NCI-H1694 treated with DMSO at 0.1 percent for 48 hours (cell line): Measurements from ENCODE around the gene SGIP1.
"Not testable (repeated sequence)": the region's sequence is repeated elsewhere in the genome, so short reads cannot be mapped to it uniquely, and the experiment has no call there.

Experiments
- DNase-seq: peaks from one replicate; lab custom pipeline; 2025; lab: John Stamatoyannopoulos, UW

The SGIP1 gene

DNA sequence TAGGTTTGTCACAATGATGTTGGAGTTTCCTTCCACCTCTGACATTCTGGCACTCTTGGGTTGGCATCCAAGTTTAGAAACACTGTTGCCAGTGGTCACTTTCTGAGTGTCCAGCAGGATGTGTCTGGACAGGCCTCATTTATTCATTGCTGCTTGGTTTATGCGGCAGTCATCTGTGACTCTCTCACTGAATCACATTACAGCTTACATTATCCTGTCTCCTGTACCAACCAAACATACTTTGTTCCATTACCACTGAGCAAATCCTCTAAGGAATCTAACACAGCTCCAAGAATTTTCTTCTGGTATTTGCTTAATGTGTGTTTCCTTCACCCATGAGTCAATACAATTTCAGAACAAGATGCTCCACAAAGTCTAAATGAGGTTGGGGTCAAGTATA lies 19.9 kb downstream of the SGIP1 start:
- no peak for DNase-seq

DNA sequence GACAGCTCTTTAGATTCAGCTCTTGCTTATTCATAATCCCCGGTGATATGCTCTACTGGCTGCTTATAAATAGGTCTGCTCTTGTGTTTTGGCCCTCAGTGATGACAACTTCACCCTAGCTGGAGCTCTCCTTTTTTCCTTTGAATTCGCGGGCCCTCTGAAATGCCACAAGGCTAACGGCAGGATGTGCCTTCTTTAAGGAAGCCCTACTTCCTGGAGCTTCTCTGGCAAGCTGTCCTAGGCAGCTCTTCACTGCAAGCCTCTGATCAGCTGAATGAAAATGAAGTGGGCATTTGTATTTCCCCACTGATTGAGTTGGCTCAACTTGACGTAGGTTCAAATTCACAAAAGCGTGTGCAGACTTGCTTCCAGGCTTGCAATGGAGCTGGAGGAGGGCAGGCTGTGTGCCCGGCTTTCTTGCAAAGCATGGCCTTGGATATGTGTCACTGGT lies 22.2 kb downstream of the SGIP1 start:
- DNase-seq = no peak

DNA sequence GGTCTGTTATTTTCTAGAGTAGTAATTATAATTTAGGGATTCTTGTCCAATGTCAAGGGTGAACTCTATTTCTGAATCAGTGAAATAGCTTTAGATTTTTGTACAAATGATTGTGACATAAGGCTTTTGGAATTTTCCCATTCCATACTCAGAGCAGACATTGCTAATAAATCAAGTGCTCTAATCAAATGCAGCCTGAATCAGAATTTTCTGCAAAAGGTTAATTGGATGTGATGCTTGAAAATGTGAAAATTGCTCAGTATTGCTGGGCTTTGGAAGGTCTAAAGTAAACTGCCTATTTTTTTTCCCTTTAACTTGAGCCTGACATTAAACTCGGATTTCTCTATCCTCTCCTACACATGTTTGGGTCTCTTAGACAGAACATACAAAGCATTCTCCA lies 23.2 kb downstream of the SGIP1 start:
- no peak for DNase-seq

DNA sequence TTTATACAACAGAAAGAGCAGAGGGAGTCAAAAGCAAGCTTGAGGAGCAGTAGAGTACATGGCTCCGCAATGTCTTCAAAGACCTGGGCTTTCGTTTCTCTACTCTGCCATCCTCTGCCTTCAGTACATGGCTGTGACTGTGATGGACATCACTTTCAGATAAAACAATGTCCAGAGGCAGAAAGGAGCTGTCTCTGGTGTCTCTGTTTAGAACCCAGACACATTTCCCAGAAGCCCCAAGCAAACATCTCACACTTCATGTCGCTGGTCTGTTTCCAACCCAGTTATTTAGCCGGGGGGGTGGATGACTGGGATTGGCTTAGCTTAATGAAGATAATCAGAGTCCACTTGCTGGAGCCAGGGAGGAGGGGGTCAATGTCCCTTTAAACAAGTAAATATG lies 25.6 kb downstream of the SGIP1 start:
- no peak for DNase-seq

DNA sequence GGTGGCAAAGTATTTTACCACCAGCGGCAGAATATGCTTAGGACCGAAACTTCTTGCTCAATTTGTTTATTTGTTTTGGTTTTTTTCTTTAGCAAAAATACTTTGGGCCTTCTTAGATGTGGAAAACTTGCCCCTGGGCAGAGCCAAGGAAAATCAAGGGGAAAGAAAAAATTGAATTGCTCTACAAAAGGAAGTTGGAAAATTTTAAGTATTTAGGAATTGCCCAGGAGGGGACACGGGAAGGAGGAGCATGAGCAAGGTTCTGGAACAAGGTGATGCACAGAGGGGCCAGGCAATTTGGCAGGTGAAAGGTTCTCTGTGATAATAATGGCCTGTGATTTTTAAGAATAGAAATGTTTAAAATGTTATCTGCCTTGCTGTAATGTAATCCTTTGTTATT lies 28.6 kb downstream of the SGIP1 start:
- no peak for DNase-seq

DNA sequence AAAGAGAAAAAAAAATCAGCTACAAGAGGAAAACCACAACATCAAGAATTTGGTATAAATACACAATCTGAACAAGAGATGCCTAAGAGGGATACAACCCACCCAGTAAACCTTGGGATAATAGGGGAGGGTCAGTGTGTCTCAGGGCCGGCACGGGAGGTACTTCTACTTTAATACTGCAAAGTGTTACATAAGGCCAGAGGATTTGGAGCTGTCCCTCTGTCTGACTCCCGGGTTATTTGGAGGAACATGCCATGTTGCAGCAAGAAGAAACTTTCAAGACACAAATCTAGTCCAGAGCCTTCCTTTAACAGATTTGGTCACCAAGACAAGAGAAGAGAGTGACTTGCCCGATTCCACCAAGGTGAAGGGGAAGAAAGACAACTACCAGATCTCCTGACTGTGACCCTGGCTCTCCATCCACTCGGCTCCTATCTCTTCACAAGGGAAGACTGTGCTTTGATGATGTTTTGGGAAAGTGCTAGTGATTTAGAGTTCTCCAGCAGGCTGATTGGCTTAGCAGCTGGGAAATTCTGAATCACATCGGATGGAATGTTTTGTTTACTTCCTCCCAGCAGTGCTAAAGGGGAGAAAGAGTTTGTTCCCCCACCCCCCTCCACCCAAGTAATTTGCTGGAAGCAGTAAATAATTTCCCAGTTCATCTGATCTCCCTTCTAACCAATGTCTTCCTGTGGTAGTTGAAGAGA lies 29.3 kb downstream of the SGIP1 start:
- no peak for DNase-seq

DNA sequence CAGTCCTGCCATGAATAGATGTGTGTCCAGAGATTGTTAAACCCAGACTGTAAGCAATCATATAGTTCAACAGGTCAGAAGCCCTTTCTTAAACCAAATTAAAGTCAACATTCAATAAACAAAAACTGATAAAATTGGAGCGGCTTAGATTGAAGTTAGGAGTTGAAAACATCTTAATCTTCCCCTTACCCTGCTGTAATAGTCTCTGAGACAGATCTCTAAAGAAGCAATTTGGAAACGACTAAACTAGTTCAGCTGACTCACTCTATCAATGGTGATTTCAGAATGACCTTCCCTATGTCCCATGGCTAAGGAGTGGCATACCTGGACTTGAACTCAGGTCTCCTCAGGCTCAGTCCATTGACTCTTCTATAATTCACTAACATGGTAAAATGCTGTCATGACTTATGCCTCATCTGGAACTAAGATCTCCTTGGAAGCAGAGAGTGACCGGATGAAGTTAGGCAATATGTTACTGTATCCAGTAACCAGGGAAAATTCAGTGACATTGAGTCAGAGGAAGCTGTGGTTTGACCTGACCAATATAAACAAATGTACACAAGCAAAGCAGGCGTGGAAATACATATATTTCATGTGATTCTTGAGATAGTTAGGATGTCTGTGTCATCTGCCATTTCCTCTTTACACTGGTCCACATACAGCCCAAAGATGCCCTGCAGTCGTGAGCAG lies 30.1 kb downstream of the SGIP1 start:
- no peak for DNase-seq

DNA sequence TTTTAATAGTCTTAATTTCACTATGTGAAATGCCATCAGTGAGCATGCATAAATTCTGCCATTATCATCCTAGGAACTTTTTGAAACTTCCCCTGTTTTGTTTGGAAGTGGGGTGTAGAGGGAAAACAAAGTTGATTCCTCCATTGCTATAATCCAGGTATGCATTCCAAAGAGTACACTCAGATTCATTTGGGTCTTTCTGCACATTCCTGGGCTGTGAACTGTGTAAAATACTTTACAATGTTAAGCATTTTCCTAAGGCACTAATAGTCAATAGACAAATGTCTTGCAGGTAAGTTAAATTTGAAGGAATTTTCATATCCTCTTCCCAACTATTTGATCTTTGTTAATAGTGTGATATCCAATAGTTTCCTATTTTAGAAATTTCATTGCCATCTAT lies 36.2 kb downstream of the SGIP1 start:
- DNase-seq = no peak

DNA sequence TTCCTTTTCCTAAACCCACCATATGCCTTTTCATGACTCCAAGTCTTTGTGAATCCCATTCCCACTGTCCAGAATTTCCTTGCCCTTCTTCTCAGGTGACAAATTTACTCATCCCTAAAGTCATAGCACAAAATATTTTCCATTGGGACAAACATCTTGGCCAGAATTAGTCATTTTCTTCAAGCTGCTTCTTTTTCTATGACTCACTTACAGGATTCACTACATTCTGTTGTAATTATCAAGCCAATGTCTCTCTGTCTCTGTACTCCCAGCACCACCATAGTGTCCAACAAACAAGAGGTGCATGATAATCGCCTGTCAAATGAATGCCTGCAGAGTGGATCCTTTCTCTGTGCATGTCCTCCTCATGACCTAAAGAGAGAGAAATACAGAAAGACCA lies 37.8 kb downstream of the SGIP1 start:
- no peak for DNase-seq

DNA sequence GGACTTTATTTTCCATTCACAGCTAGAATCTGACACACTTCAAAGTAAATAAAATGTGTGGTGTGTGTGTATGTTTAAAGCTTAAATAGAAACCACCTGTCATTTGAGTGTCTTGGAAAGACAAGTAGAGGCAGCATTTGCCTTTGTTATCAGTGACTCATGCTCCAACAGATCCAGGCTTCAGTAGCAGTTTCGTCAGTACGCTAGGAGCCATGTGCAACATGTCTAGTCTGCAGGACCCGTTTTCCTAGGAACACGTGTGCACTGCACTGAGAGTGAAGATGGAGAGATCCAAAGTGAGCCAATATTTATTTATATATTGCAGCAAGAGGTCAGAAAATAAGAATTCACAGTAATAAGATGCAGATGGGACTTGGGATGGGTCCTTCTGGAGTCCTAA lies 41.8 kb downstream of the SGIP1 start:
- DNase-seq = no peak

DNA sequence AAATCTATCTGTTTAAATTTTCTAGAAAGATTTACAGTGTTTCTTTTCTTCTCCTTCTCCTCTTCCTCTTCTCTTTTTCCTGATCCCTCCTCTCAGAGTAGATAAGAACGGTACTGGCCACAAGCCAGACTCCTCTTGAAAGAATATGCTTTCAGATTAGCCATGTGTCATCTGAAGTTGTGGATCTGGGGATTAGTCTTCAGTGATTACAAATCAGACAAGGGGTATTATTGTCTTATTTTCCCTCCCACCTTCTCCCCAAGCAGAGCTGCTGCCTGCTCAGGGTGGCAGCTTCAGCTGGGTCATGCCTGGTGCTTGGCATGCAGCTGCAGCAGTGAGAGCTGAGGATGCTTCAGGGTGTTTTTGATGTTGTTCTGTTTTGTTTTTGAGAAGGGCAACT lies 42.7 kb downstream of the SGIP1 start:
- no peak for DNase-seq

DNA sequence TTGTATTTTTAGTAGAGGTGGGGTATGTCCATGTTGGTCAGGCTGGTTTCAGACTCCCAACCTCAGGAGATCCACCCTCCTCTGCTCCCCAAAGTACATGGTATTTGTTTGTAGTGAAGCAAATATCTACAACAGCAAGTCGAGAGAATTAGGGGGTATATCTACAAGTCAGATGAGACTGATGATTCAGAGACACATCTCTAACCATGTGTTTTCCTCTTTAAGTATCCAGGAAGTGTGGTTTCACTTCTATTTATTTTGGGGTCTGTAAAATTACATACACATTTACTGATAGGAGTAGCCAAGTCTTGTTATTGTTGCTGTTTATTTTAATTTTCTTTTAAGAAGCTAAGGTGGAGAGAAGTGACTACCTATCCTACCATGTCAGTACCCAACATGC lies 44.9 kb downstream of the SGIP1 start:
- no peak for DNase-seq

DNA sequence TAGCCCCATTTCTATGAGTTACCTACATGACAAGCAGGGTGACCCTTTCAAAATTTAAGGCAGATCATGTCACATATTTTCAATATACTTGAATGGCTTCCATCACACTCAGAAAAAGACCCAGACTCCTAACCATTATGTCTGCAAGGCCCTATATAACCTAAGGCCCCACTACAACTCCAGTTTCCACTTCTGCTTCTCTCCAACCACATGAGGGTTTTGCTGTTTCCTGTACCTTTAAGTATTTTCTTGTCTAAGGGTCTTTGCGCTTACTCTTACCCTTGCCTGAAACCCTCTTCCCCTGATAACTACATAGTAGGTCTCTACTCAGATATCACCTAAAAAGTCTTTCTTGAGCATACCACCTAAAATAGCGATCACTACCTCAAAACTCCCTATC lies 46.1 kb downstream of the SGIP1 start:
- no peak for DNase-seq

DNA sequence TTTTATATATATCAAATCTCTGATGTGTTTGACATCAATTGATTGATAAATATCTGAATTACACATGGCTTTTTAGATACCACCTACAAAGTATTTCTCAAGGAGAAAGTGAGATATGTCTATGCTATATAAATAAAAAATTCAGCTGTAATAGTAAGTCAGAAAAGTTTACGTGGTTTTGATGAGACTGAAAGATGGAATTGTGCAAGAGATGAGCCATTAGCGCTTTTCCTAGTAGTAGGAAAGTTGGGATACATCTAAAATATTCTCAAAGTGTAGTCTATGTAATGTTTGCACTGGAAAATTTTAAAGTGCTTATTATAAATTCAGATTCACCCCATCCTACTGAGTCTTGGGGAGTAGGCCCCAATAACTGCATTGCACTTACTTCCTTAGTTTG lies 49.1 kb downstream of the SGIP1 start:
- DNase-seq = no peak

DNA sequence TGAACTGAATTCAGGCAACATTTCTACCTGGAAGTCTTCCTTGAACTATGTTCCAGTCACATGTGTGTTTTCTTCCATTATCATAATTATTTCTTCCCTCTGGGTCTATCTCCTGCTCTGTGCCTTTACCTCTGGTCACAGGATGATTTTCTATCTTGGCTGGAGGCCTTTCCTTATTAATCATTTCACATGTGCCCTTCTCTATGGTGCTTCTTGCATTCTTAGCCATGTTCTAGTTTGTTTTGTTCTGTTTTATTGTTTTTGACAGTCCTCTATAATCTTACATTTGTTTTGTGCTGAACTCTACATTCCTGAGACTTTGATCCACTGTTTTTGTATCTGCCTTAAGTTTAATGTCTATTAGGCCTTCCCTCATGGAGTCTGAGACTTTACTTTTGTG lies 51.0 kb downstream of the SGIP1 start:
- no peak for DNase-seq

DNA sequence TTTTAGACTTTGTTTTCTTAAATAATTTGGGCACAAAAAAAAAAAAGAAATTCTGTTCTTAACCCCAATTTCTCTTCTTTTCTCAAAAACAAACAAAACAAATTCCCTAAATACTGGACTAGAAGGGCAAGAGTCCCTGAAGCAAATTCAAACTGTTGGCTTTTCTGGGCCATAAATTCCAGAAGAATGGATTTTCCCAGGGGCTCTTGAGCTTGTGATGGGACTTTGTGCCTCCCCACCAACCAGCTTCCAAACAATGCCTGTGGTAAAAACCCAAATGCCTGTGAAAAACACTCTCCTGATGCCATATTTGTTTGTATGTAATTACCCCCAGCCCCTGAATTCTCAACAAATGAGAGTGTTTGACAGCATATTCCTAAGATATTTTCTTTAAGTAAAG lies 55.4 kb downstream of the SGIP1 start:
- DNase-seq = no peak

DNA sequence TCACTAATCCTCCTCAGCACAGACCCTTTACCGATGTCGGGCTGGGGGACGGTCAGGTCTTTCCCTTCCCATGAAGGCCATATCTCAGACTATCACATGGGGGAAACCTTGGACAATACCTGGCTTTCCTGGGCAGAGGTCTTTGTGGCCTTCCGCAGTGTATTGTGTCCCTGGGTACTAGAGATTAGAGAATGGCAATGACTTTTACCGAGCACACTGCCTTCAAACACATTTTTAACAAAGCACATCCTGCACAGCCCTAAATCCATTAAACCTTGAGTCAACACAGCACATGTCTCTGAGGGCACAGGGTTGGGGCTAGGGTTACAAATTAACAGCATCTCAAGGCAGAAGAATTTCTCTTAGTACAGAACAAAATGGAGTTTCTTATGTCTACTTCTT lies 58.2 kb downstream of the SGIP1 start:
- not testable (repeated sequence) for DNase-seq

DNA sequence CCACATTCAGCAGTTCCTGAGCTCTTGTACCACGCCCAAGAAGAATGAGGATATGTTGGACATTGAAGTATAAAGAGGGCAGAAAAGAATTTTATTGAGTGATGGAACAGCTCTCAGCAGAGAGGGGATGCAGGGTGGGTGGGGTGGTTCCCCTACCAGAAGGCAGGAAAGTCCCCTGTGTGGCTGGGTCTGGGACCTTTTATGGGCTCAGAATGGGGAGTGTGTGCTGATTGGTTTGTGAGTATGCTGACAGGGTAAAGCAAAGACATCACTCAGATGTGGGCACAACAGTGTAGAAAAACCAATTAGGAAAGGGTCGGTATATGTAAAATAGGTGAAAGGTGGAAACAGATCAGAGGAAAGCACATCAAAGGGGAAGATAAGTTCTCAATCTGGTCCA lies 62.2 kb downstream of the SGIP1 start:
- no peak for DNase-seq

DNA sequence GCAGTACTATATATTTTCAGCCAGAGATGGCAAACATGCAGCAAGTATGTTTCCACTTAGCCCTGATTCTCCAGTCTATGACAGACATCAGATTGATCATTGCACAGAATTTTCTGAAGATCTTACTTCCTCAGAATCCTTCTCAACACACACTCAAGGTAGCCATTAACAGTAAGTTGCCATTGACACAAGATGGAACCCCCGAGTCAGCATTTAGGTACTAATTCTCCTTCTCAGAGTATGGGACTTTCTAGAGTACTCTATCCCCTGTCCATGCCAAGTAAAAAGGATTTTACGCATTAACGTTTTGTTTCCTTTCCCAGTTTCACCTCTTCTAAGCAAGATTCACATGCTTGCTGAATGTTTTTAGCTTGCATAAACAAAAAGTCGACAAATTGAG lies 63.5 kb downstream of the SGIP1 start:
- no peak for DNase-seq

DNA sequence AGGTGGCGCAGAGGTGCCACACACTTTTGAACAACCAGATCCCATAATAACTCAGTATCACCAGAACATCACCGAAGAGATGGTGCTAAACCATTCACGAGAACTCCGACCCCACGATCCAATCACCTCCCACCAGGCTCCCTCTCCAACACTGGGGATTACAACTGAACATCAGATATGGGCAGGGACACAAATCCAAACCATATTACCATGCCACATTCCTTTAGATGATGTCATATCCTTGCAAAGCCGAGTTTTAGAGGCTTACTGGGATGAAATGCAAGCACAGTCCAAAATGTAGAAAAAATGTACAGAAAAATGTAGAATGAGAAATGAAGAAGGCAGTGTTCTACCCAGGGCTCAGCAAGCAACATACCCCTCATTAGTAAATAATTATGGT lies 64.7 kb downstream of the SGIP1 start:
- no peak for DNase-seq

DNA sequence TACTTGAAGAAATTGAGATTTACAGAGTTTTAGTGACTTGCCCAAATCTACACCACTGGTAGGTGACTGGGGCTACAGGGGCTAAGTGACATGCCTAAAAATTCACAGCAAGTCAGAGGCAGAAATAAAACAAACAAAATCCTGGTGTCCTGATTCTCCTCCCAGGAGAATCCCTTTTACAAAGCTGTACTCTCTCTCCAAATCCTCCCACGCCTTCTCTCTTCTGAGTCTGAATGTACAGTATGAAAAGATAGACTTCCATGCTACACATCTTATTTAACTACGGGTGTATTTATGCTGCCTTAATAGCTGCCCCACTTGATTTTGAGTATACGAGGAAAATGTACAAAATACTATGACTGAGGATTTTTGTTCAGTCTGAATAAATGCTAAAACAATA lies 65.4 kb downstream of the SGIP1 start:
- no peak for DNase-seq

DNA sequence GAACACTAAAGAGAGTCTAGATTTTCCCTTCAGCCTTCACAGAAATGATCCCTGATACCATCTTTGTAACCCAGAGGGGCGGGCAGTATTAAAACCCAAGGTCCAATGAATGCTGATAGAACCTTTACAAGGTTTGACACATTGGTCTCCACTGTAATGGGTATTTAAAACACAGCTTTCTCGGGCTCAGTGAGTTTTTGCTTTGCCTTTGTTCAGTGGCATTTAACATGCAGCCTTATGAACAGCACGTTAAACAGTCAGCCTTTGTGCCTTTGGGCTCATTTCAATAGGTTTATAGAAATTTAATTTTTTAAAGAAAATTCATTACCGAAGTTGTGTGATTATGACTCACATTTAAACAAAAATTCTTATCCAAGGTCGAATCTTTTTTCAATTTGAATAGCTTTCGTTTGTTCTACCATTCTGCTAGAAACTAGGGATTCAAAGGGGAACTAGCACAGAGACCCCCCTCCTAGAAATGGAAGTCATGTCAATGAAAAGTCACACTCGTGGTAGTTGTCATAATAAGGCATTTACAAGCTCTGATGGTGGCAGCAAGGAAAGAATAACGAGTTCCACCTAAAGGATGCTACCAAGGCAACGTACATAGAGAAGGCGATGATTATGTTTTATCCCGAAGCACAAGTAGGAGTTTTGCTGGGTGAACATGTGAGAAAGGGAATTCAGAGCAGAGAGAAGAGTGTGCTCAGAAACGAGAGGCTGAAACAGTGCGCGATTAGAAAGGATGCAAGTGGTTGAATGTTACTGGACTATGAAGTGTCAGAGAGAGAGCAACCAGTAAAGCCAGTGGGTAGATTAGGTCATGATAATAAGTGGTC lies 66.2 kb downstream of the SGIP1 start:
- DNase-seq = no peak

DNA sequence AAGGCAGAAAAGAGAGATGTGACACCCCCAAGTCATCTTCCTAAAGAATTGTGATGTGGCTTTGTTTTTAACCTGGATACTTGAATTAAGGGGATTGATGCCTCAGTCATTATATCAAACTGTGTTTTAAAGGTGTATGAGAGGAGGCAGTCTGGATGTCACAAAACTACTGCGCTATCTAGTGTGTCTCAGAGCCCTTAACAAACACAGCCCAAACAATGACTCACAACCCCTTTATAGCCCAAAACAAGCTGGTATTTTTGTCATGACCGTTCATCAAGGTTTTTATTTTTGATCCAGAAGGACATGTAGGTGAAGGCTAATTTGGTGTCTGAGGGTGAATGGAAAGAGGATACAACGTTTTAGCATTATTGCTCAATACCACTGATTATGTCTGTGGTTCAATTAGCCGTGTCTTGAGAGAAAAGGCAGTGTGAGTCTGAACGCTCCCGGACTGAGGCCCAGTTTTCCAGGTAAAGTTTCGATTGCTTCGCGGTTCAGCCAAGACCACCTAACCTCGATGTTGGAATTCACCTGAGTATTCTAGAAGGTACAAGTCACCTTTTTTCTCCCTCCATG lies 71.6 kb downstream of the SGIP1 start:
- DNase-seq = no peak
